ENCODE data around the gene DALRD3.
A peak's percentile ranks its signal among the peaks of the same experiment; 100 is the strongest.

DALRD3 gene

GRCh38 chr3:49024449-49024848 lies 6.1 kb upstream of the DALRD3 start:
- Histone ChIP-seq H3K4ac (ENCODE audit: low read depth, low read length) (no peak overlapping the region), H3K4me3 (ENCODE audit: low read depth, low read length) (no peak overlapping the region), H3K4me1 (ENCODE audit: control insufficient read depth in 1 of 2, insufficient read depth in 2 of 2, low read length in 2 of 2) (peaks cover 20 to 26% of the 10 kb centered on the region in 2 experiments), H4K12ac (ENCODE audit: low read depth, low read length) (no peak overlapping the region), H3K23ac (ENCODE audit: low read length) (no peak overlapping the region), H3K18ac (ENCODE audit: low read length) (no peak overlapping the region), H3K79me2 (ENCODE audit: control insufficient read depth, insufficient read depth, low read length, poor library complexity) (peaks cover 26% of the 10 kb centered on the region), H4K8ac (ENCODE audit: low read depth, low read length) (no peak overlapping the region), H2AFZ (ENCODE audit: insufficient read depth, low read length, poor library complexity) (no peak overlapping the region), H3K4me2 (ENCODE audit: low read length) (no peak overlapping the region), H3K9ac (ENCODE audit: low read length) (no peak overlapping the region), H3K9me3 (ENCODE audit: insufficient read depth, low read depth, low read length) (peaks cover 4% of the 10 kb centered on the region), H2AK5ac (ENCODE audit: low read length) (no peak overlapping the region), H3K27ac (ENCODE audit: low read depth, low read length) (no peak overlapping the region), H2BK5ac (ENCODE audit: low read depth, low read length, poor library complexity) (no peak overlapping the region), H4K91ac (ENCODE audit: low read depth, low read length) (no peak overlapping the region), H2BK12ac (ENCODE audit: low read length) (no peak overlapping the region), H3K36me3 (ENCODE audit: control insufficient read depth in 1 of 2, insufficient read depth in 2 of 2, low read length in 2 of 2) (peaks cover 46 to 47% of the 10 kb centered on the region in 2 experiments), H3K27me3 (ENCODE audit: insufficient read depth, low read length) (no peaks in the 10 kb centered on the region), H3K79me1 (ENCODE audit: low read length) (peaks cover 22% of the 10 kb centered on the region), H3K14ac (ENCODE audit: low read length) (no peak overlapping the region), H2BK120ac (ENCODE audit: insufficient read depth, low read length, poor library complexity) (no peak overlapping the region)
- no CpG with 5 or more reads among the region's 5 CpGs for WGBS (ENCODE audit: extremely low coverage, insufficient coverage, insufficient read length)
- no peak for DNase-seq

- peaks cover 46 to 47% of the 10 kb centered on the region in 2 experiments for H3K36me3 ChIP-seq (ENCODE audit: control insufficient read depth in 1 of 2, insufficient read depth in 2 of 2, low read length in 2 of 2)
- H3K9me3 ChIP-seq (ENCODE audit: insufficient read depth, low read depth, low read length): peaks cover 4% of the 10 kb centered on the region
- no peak overlapping the region for H2AFZ ChIP-seq (ENCODE audit: insufficient read depth, low read length, poor library complexity)
- H3K27ac ChIP-seq (ENCODE audit: low read depth, low read length): no peak overlapping the region
- H2BK5ac ChIP-seq (ENCODE audit: low read depth, low read length, poor library complexity): no peak overlapping the region
- no peak overlapping the region for H4K12ac ChIP-seq (ENCODE audit: low read depth, low read length)
- H3K18ac ChIP-seq (ENCODE audit: low read length): no peak overlapping the region
- no peak for DNase-seq
- H4K91ac ChIP-seq (ENCODE audit: low read depth, low read length): no peak overlapping the region
- H3K23ac ChIP-seq (ENCODE audit: low read length): no peak overlapping the region
- no peak overlapping the region for H4K8ac ChIP-seq (ENCODE audit: low read depth, low read length)
- peaks cover 21% of the 10 kb centered on the region for H3K79me2 ChIP-seq (ENCODE audit: control insufficient read depth, insufficient read depth, low read length, poor library complexity)
- peaks cover 19 to 24% of the 10 kb centered on the region in 2 experiments for H3K4me1 ChIP-seq (ENCODE audit: control insufficient read depth in 1 of 2, insufficient read depth in 2 of 2, low read length in 2 of 2)
- H2BK12ac ChIP-seq (ENCODE audit: low read length): no peak overlapping the region
- WGBS (ENCODE audit: extremely low coverage, insufficient coverage, insufficient read length): no CpG with 5 or more reads among the region's 4 CpGs
- no peak overlapping the region for H3K4me2 ChIP-seq (ENCODE audit: low read length)
- H3K9ac ChIP-seq (ENCODE audit: low read length): no peak overlapping the region
- no peak overlapping the region for H2BK120ac ChIP-seq (ENCODE audit: insufficient read depth, low read length, poor library complexity)
- H3K4me3 ChIP-seq (ENCODE audit: low read depth, low read length): no peak overlapping the region
- no peak overlapping the region for H3K4ac ChIP-seq (ENCODE audit: low read depth, low read length)
- H3K14ac ChIP-seq (ENCODE audit: low read length): no peak overlapping the region
- H3K27me3 ChIP-seq (ENCODE audit: insufficient read depth, low read length): no peaks in the 10 kb centered on the region
- H3K79me1 ChIP-seq (ENCODE audit: low read length): peaks cover 19% of the 10 kb centered on the region
- no peak overlapping the region for H2AK5ac ChIP-seq (ENCODE audit: low read length)
Measured at GRCh38 chr3:49023775-49024174, 5.4 kb upstream of the DALRD3 start.

GRCh38 chr3:49022688-49023171 lies 4.3 kb upstream of the DALRD3 start:
- Histone ChIP-seq H4K8ac (ENCODE audit: low read depth, low read length) (peak overlapping the region; percentile 97), H2AK5ac (ENCODE audit: low read length) (peak overlapping the region; percentile 78), H3K4me2 (ENCODE audit: low read length) (peak overlapping the region; percentile 96), H3K18ac (ENCODE audit: low read length) (peak overlapping the region; percentile 97), H3K27me3 (ENCODE audit: insufficient read depth, low read length) (no peaks in the 10 kb centered on the region), H2BK5ac (ENCODE audit: low read depth, low read length, poor library complexity) (peak overlapping the region; percentile 95), H3K9me3 (ENCODE audit: insufficient read depth, low read depth, low read length) (peaks cover 4% of the 10 kb centered on the region), H4K12ac (ENCODE audit: low read depth, low read length) (no peak overlapping the region), H3K9ac (ENCODE audit: low read length) (peak overlapping the region; percentile 95), H3K4ac (ENCODE audit: low read depth, low read length) (peak overlapping the region; percentile 84), H3K36me3 (ENCODE audit: control insufficient read depth in 1 of 2, insufficient read depth in 2 of 2, low read length in 2 of 2) (peaks cover 38 to 45% of the 10 kb centered on the region in 2 experiments), H2BK12ac (ENCODE audit: low read length) (no peak overlapping the region), H4K91ac (ENCODE audit: low read depth, low read length) (peak overlapping the region; percentile 93), H3K4me3 (ENCODE audit: low read depth, low read length) (peak overlapping the region; percentile 89), H3K14ac (ENCODE audit: low read length) (peak overlapping the region; percentile 92), H3K79me2 (ENCODE audit: control insufficient read depth, insufficient read depth, low read length, poor library complexity) (peaks cover 21% of the 10 kb centered on the region), H3K23ac (ENCODE audit: low read length) (no peak overlapping the region), H3K4me1 (ENCODE audit: control insufficient read depth in 1 of 2, insufficient read depth in 2 of 2, low read length in 2 of 2) (peaks cover 11 to 17% of the 10 kb centered on the region in 2 experiments), H3K79me1 (ENCODE audit: low read length) (peaks cover 25% of the 10 kb centered on the region), H2AFZ (ENCODE audit: insufficient read depth, low read length, poor library complexity) (peak overlapping the region; percentile 80), H2BK120ac (ENCODE audit: insufficient read depth, low read length, poor library complexity) (no peak overlapping the region), H3K27ac (ENCODE audit: low read depth, low read length) (peak overlapping the region; percentile 99)
- no CpG with 5 or more reads among the region's 12 CpGs for WGBS (ENCODE audit: extremely low coverage, insufficient coverage, insufficient read length)
- no peak for DNase-seq

GRCh38 chr3:49021813-49022687 lies 3.7 kb upstream of the DALRD3 start, which contains the start of gene NDUFAF3:
TSS of gene NDUFAF3 (plus strand) at chr3:49022121. CDS start at chr3:49022145, 24 bp downstream.
- WGBS (ENCODE audit: extremely low coverage, insufficient coverage, insufficient read length): no CpG with 5 or more reads among the region's 83 CpGs
- peak within 1 kb of the TSS; percentile 99 for H3K27ac ChIP-seq (ENCODE audit: low read depth, low read length)
- H3K9ac ChIP-seq (ENCODE audit: low read length): peak within 1 kb of the TSS; percentile 95
- H3K36me3 ChIP-seq (ENCODE audit: control insufficient read depth in 1 of 2, insufficient read depth in 2 of 2, low read length in 2 of 2): peaks cover 33 to 42% of the 10 kb centered on the region in 2 experiments
- peak within 1 kb of the TSS; percentile 81 for H2BK120ac ChIP-seq (ENCODE audit: insufficient read depth, low read length, poor library complexity)
- H3K4me2 ChIP-seq (ENCODE audit: low read length): peak within 1 kb of the TSS; percentile 96
- peak within 1 kb of the TSS; percentile 89 for H3K4me3 ChIP-seq (ENCODE audit: low read depth, low read length)
- H2AK5ac ChIP-seq (ENCODE audit: low read length): peak within 1 kb of the TSS; percentile 78
- peaks cover 27% of the 10 kb centered on the region for H3K79me1 ChIP-seq (ENCODE audit: low read length)
- H2AFZ ChIP-seq (ENCODE audit: insufficient read depth, low read length, poor library complexity): peak within 1 kb of the TSS; percentile 80
- peak within 1 kb of the TSS; percentile 12 for H2BK12ac ChIP-seq (ENCODE audit: low read length)
- H4K12ac ChIP-seq (ENCODE audit: low read depth, low read length): peak within 1 kb of the TSS; percentile 88
- peak within 1 kb of the TSS; percentile 84 for H3K4ac ChIP-seq (ENCODE audit: low read depth, low read length)
- peak within 1 kb of the TSS; percentile 95 for H2BK5ac ChIP-seq (ENCODE audit: low read depth, low read length, poor library complexity)
- no peak within 1 kb of the TSS for H3K23ac ChIP-seq (ENCODE audit: low read length)
- peaks cover 4% of the 10 kb centered on the region for H3K9me3 ChIP-seq (ENCODE audit: insufficient read depth, low read depth, low read length)
- peaks cover 14 to 23% of the 10 kb centered on the region in 2 experiments for H3K4me1 ChIP-seq (ENCODE audit: control insufficient read depth in 1 of 2, insufficient read depth in 2 of 2, low read length in 2 of 2)
- peak within 1 kb of the TSS; percentile 94 for H4K91ac ChIP-seq (ENCODE audit: low read depth, low read length)
- H3K14ac ChIP-seq (ENCODE audit: low read length): peak within 1 kb of the TSS; percentile 92
- H3K79me2 ChIP-seq (ENCODE audit: control insufficient read depth, insufficient read depth, low read length, poor library complexity): peaks cover 21% of the 10 kb centered on the region
- H4K8ac ChIP-seq (ENCODE audit: low read depth, low read length): peak within 1 kb of the TSS; percentile 97
- peak; percentile 98 to 99 for DNase-seq
- H3K27me3 ChIP-seq (ENCODE audit: insufficient read depth, low read length): no peaks in the 10 kb centered on the region
- peak within 1 kb of the TSS; percentile 97 for H3K18ac ChIP-seq (ENCODE audit: low read length)
